GM12892 (cell line): Measurements from ENCODE around the gene SHISA5.
"Not testable (repeated sequence)": the region's sequence is repeated elsewhere in the genome, so short reads cannot be mapped to it uniquely, and the experiment has no call there.

Experiments used
- DNase-seq: peaks from one replicate; pipeline ENCODE4 v3.0.0; 2011; ENCODE audit not compliant: insufficient read length
- FAIRE-seq: peaks from 2 replicates; lab custom pipeline; 2011; peaks lifted over from hg19 to GRCh38; lab: Jason Lieb, UNC
- POLR2A ChIP-seq: IDR thresholded peaks from 2 replicates; pipeline ENCODE4 v1.6.1; 2011; ENCODE audit warnings: low read depth, low read length, control low read depth
- POLR2AphosphoS5 ChIP-seq: IDR thresholded peaks from 2 replicates; pipeline ENCODE4 v1.6.1; 2011; ENCODE audit warnings: low read depth, low read length, control low read depth
- TAF1 ChIP-seq: IDR thresholded peaks from 2 replicates; pipeline ENCODE4 v1.6.1; 2011; ENCODE audit warnings: low read depth, mild to moderate bottlenecking, control low read depth, low read length, borderline replicate concordance

SHISA5 gene

GRCh38 chr3:48502121-48502520 lies 1.9 kb downstream of the SHISA5 start:
- FAIRE-seq (no peak), DNase-seq (no peak)
- no peak for TF ChIP-seq TAF1
- TF ChIP-seq POLR2AphosphoS5: no peak
- no peak for TF ChIP-seq POLR2A

GRCh38 chr3:48501196-48501595 lies 2.8 kb downstream of the SHISA5 start:
- no peak for TF ChIP-seq POLR2AphosphoS5
- no peak for TF ChIP-seq TAF1
- no peak for TF ChIP-seq POLR2A
- FAIRE-seq: no peak
- DNase-seq: no peak

- no peak for TF ChIP-seq POLR2AphosphoS5
- no peak for TF ChIP-seq TAF1
- TF ChIP-seq POLR2A: no peak
- FAIRE-seq (no peak), DNase-seq (no peak)
These were observed 3.3 kb downstream of the SHISA5 start for GRCh38 chr3:48500656-48501055.

GRCh38 chr3:48493203-48493501 lies 10.8 kb downstream of the SHISA5 start:
- DNase-seq: no peak
- FAIRE-seq: no peak
- no peak for TF ChIP-seq POLR2A
- no peak for TF ChIP-seq POLR2AphosphoS5
- TF ChIP-seq TAF1: no peak

- DNase-seq: no peak
- FAIRE-seq: no peak
- TF ChIP-seq POLR2A (no peak), POLR2AphosphoS5 (no peak), TAF1 (no peak)
These were observed 11.3 kb downstream of the SHISA5 start for GRCh38 chr3:48492461-48493202.

GRCh38 chr3:48486952-48487351 lies 17.0 kb downstream of the SHISA5 start:
- no peak for TF ChIP-seq POLR2AphosphoS5
- no peak for TF ChIP-seq TAF1
- TF ChIP-seq POLR2A: no peak
- FAIRE-seq: no peak

GRCh38 chr3:48482822-48483221 lies 21.2 kb downstream of the SHISA5 start:
- not testable (repeated sequence) for FAIRE-seq, DNase-seq

More at GRCh38 chr3:48486952-48487351, 17.0 kb downstream of the SHISA5 start:
- no peak for DNase-seq

- DNase-seq, FAIRE-seq: not testable (repeated sequence)
These were observed 23.1 kb downstream of the SHISA5 start for GRCh38 chr3:48480891-48481290.

- TF ChIP-seq TAF1 (no peak), POLR2A (no peak; the same call in 1 of the 2 replicates), POLR2AphosphoS5 (no peak)
- FAIRE-seq: peak; percentile 84
- no peak for DNase-seq
These were observed 25.1 kb downstream of the SHISA5 start for GRCh38 chr3:48478626-48479555.

GRCh38 chr3:48477959-48478520 lies 25.9 kb downstream of the SHISA5 start:
- no peak for DNase-seq
- FAIRE-seq: no peak
- TF ChIP-seq TAF1: no peak
- TF ChIP-seq POLR2A: no peak
- no peak for TF ChIP-seq POLR2AphosphoS5

- TF ChIP-seq POLR2A: no peak
- no peak for TF ChIP-seq TAF1
- TF ChIP-seq POLR2AphosphoS5: no peak
- FAIRE-seq (no peak), DNase-seq (no peak)
These were observed 27.4 kb downstream of the SHISA5 start for GRCh38 chr3:48476426-48477053.
